Common myeloid progenitor, CD34-positive (primary cell): ENCODE data around the gene DNAJB12.

Source experiments
- CTCF ChIA-PET: fragments of 350-600 bp; sonication (Branson Sonifier 250); formaldehyde crosslinking; loops from one replicate; lab custom pipeline; 2021; ENCODE audit warnings: antibody characterized with exemption; lab: Charles Lee
- POLR2A ChIA-PET: fragments of 350-600 bp; sonication (Branson Sonifier 250); formaldehyde crosslinking; loops from one replicate; lab custom pipeline; 2021; ENCODE audit warnings: antibody characterized with exemption; lab: Charles Lee
- DNase-seq, 3 donors: peaks; one replicate each; pipeline versions ENCODE4 v3.0.0 to v3.0.0-alpha.2; 2013
- H3K27ac ChIP-seq, 2 experiments: 1 replicate in 1 of 2; 2 replicates in 1 of 2; pipeline ENCODE4 v1.7.0; 2013; ENCODE audit warnings: inconsistent platforms in 2 of 2, low read length in 2 of 2, mild to moderate bottlenecking in 2 of 2, low read depth in 1 of 2, moderate library complexity in 1 of 2; ENCODE audit not compliant: severe bottlenecking in 2 of 2, insufficient read depth in 1 of 2, poor library complexity in 1 of 2
- H3K27me3 ChIP-seq, 5 experiments: replicated peaks in 2 of 5; 1 replicate in 3 of 5; 2 replicates in 2 of 5; pipeline versions ENCODE4 v1.6.1 to v1.7.0; 2013; ENCODE audit warnings: low read length in 4 of 5, mild to moderate bottlenecking in 2 of 5, moderate library complexity in 2 of 5, inconsistent platforms in 1 of 5; ENCODE audit not compliant: insufficient read depth in 5 of 5, control insufficient read depth in 4 of 5
- H3K36me3 ChIP-seq, 4 experiments: 1 replicate in 2 of 4; 2 replicates in 2 of 4; pipeline versions ENCODE4 v1.6.1 to v1.7.0; 2013; ENCODE audit warnings: low read length in 3 of 4, control low read depth in 1 of 4, mild to moderate bottlenecking in 1 of 4; ENCODE audit not compliant: control insufficient read depth in 4 of 4, insufficient read depth in 4 of 4
- H3K4me1 ChIP-seq, 4 experiments: 1 replicate in 3 of 4; 2 replicates in 1 of 4; pipeline versions ENCODE4 v1.6.1 to v1.7.1; 2013; ENCODE audit warnings: low read length in 3 of 4, mild to moderate bottlenecking in 3 of 4, control low read depth in 1 of 4, inconsistent platforms in 1 of 4, moderate library complexity in 1 of 4; ENCODE audit not compliant: control insufficient read depth in 4 of 4, insufficient read depth in 4 of 4; ENCODE audit errors: control extremely low read depth in 1 of 4
- H3K4me3 ChIP-seq, 7 experiments: 1 replicate in 4 of 7; 2 replicates in 3 of 7; pipeline versions ENCODE4 v1.5.1 to v1.7.0; 2013; ENCODE audit warnings: mild to moderate bottlenecking in 7 of 7, low read length in 6 of 7, moderate library complexity in 6 of 7, inconsistent platforms in 2 of 7, low read depth in 2 of 7, control low read depth in 1 of 7; ENCODE audit not compliant: insufficient read depth in 4 of 7, control insufficient read depth in 1 of 7; ENCODE audit errors: extremely low read depth in 1 of 7
- H3K9me3 ChIP-seq, 5 experiments: 1 replicate in 4 of 5; 2 replicates in 1 of 5; pipeline versions ENCODE4 v1.6.1 to v1.7.1; 2013; ENCODE audit warnings: low read length in 4 of 5, mild to moderate bottlenecking in 2 of 5, inconsistent platforms in 1 of 5, low read depth in 1 of 5, moderate library complexity in 1 of 5; ENCODE audit not compliant: control insufficient read depth in 4 of 5, insufficient read depth in 2 of 5; ENCODE audit errors: control extremely low read depth in 1 of 5
- WGBS: methylation state at CpG from one replicate; pipeline ENCODE4 v1.1.5; 2013; ENCODE audit not compliant: insufficient coverage; 5-methylcytosine and 5-hydroxymethylcytosine counted together

Gene DNAJB12

DNA sequence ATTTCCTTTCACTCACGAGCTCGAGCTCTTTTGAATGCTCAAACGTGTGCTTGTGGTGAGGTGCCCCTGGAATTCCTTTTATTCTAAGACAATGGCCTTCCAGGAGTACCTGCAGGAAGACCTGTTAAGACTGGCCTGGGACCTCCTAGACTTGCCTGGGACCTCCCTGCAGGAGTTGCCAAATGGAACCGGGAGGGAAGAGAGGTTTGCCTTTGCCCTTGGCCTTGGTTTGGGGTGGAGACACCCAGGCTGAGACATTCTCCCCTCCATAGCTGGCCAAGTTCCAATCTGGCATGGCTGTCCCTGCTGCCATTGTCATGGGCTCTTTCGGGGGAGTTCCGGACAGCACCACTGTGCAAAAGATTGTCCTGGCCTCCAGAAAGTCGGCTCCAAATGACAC is 39.7 kb downstream of the DNAJB12 start:
- Histone ChIP-seq H3K27me3 (no peaks in the 10 kb centered on the region), H3K36me3 (no peaks in the 10 kb centered on the region), H3K4me1 (peaks cover 20 to 63% (median 60%) of the 10 kb centered on the region in 4 experiments), H3K27ac (no peak overlapping the region), H3K9me3 (no peaks in the 10 kb centered on the region), H3K4me3 (no peak overlapping the region)
- no peak for DNase-seq
- 57% methylated on average over 5 of the region's 7 CpGs for WGBS
- ChIA-PET CTCF (interaction anchor here (1.0 to 21.0 kb wide), 3 partner anchors 11 to 45 kb away, joined by 4 to 242 read pairs (median 48); no protein-coding TSS in a partner anchor), POLR2A (interaction anchor here (4.7 kb wide), 1 partner anchor 18 kb away, joined by 29 read pairs; no protein-coding TSS in a partner anchor)

DNA sequence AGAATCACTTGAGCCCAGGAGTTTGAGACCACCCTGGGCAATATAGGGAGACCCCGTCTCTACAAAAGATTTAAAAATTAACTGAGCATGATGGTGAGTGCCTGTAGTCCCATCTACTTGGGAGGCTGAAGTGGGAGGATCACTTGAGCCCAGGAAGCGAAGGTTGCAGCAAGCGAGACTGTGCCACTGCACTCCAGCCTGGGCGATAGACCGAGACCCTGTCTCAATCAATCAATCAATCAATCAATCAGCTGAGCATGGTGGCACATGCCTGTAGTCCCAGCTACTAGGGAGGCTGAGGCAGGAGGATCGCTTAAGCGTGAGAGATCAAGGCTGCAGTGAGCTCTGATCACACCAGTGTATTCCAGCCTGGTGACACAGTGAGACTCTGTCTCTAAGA is 40.5 kb downstream of the DNAJB12 start:
- no peaks in the 10 kb centered on the region for H3K9me3 ChIP-seq
- CTCF ChIA-PET: interaction anchor here (1.0 to 21.0 kb wide), 3 partner anchors 10 to 45 kb away, joined by 4 to 242 read pairs (median 48); no protein-coding TSS in a partner anchor
- H3K4me3 ChIP-seq: no peak overlapping the region
- 96% methylated on average over 7 of the region's 7 CpGs for WGBS
- H3K4me1 ChIP-seq: peaks cover 20 to 65% (median 61%) of the 10 kb centered on the region in 4 experiments
- POLR2A ChIA-PET: no interaction called here
- H3K27me3 ChIP-seq: no peaks in the 10 kb centered on the region
- no peaks in the 10 kb centered on the region for H3K36me3 ChIP-seq
- no peak overlapping the region for H3K27ac ChIP-seq
- DNase-seq: no peak

GRCh38 chr10:72312865-72313391 is 41.8 kb downstream of the DNAJB12 start:
- POLR2A ChIA-PET: no interaction called here
- H3K36me3 ChIP-seq: no peaks in the 10 kb centered on the region
- 100% methylated on average over 2 of the region's 8 CpGs for WGBS
- CTCF ChIA-PET: interaction anchor here (0.6 to 21.0 kb wide), 4 partner anchors 9 to 259 kb away, joined by 3 to 242 read pairs (median 26); no protein-coding TSS in a partner anchor
- no peak overlapping the region for H3K27ac ChIP-seq
- no peaks in the 10 kb centered on the region for H3K27me3 ChIP-seq
- no peak for DNase-seq
- H3K4me1 ChIP-seq: peaks cover 16 to 65% (median 60%) of the 10 kb centered on the region in 4 experiments
- no peak overlapping the region for H3K4me3 ChIP-seq
- no peaks in the 10 kb centered on the region for H3K9me3 ChIP-seq

DNA sequence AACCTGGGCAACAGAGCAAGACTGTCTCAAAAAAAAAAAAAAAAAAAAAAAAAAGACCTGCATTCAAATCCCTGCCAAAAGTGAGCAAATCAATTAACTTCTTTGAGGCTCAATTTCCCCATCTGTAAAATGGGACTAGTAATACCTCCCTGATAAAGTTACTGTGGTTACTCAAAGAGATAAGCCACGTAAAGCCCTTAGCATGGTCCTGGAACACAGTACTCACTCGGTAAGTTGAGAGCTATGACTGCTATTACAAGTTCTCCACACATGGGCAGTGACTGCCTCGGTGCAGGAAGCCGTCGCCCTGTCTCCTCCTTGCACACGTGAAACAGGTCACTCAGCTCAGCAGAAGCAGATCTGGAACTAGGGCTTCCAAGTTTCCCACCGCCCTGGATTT is 43.1 kb downstream of the DNAJB12 start:
- Histone ChIP-seq H3K9me3 (no peaks in the 10 kb centered on the region), H3K27me3 (no peaks in the 10 kb centered on the region), H3K4me1 (peaks cover 16 to 56% (median 52%) of the 10 kb centered on the region in 4 experiments), H3K36me3 (no peaks in the 10 kb centered on the region), H3K4me3 (no peak overlapping the region), H3K27ac (no peak overlapping the region)
- DNase-seq: no peak
- WGBS: 94% methylated on average over 6 of the region's 7 CpGs
- ChIA-PET CTCF (interaction anchor here (1.8 kb wide), 1 partner anchor 11 kb away, joined by 6 read pairs; no protein-coding TSS in a partner anchor), POLR2A (no interaction called here)

- DNase-seq: peak in 2 of 3 donors; percentile 63 to 64
- H3K9me3 ChIP-seq: no peaks in the 10 kb centered on the region
- CTCF ChIA-PET: interaction anchor here (0.7 to 1.8 kb wide), 2 partner anchors 9 to 10 kb away, joined by 3 to 6 read pairs; no protein-coding TSS in a partner anchor
- peaks cover 9 to 54% (median 46%) of the 10 kb centered on the region in 4 experiments for H3K4me1 ChIP-seq
- H3K27ac ChIP-seq: no peak overlapping the region
- no peaks in the 10 kb centered on the region for H3K27me3 ChIP-seq
- POLR2A ChIA-PET: no interaction called here
- no peak overlapping the region for H3K4me3 ChIP-seq
- H3K36me3 ChIP-seq: no peaks in the 10 kb centered on the region
- WGBS: 93% methylated on average over 4 of the region's 4 CpGs
Observed at GRCh38 chr10:72310636-72311035, 44.1 kb downstream of the DNAJB12 start.

DNA sequence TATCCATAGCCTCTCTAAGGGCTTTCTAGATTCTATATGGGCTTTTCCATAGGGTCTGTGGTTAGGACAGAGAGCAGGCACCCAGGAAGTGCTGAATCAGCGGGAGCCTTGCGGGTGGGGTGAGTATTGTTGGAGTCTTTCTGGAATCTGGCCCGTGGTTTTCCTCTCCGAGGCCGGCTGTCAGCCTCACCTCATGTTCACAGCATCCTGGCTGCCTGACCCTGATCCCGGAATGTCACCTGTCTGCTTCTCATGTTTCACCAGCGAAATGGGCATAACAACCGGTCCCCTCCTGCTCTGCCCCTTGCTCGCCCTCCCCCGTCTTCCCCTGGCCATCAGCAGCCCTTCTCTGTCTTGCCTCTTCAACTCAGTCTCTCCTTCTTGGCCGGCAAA is 44.5 kb downstream of the DNAJB12 start:
- Histone ChIP-seq H3K4me1 (peaks cover 8 to 54% (median 42%) of the 10 kb centered on the region in 4 experiments), H3K4me3 (no peak overlapping the region), H3K27ac (no peak overlapping the region), H3K27me3 (no peaks in the 10 kb centered on the region), H3K9me3 (no peaks in the 10 kb centered on the region), H3K36me3 (no peaks in the 10 kb centered on the region)
- 61% methylated on average over 8 of the region's 11 CpGs for WGBS
- CTCF ChIA-PET: interaction anchor here (1.8 to 1.9 kb wide), 2 partner anchors 9 to 19 kb away, joined by 5 to 6 read pairs; no protein-coding TSS in a partner anchor
- POLR2A ChIA-PET: interaction anchor here (2.8 kb wide), 1 partner anchor 13 kb away, joined by 9 read pairs; no protein-coding TSS in a partner anchor
- no peak for DNase-seq
